GM18870 (cell line): ENCODE measurements around the gene ACAA1.
A peak's percentile ranks its signal among the peaks of the same experiment; 100 is the strongest.

Experiments used
- ATAC-seq: cut with Tn5 transposase; IDR thresholded peaks from one replicate; pipeline ENCODE4 v1.9.1; 2021; ENCODE audit warnings: moderate library complexity; ENCODE audit not compliant: unreplicated experiment

Gene ACAA1

GRCh38 chr3:38154625-38155255 is 17.8 kb upstream of the ACAA1 start:
- ATAC-seq = no peak

GRCh38 chr3:38154033-38154494 is 17.1 kb upstream of the ACAA1 start:
- ATAC-seq = no peak

GRCh38 chr3:38153221-38153620 is 16.3 kb upstream of the ACAA1 start:
- no peak for ATAC-seq

- ATAC-seq = no peak
Observed at GRCh38 chr3:38152609-38153008, 15.7 kb upstream of the ACAA1 start.

GRCh38 chr3:38151667-38152265 is 14.8 kb upstream of the ACAA1 start:
- no peak for ATAC-seq

- no peak for ATAC-seq
Observed at GRCh38 chr3:38150780-38151528, 14.0 kb upstream of the ACAA1 start.

- ATAC-seq = no peak
Observed at GRCh38 chr3:38149708-38150107, 12.8 kb upstream of the ACAA1 start.

GRCh38 chr3:38148311-38148882 is 11.5 kb upstream of the ACAA1 start:
- ATAC-seq = no peak

- ATAC-seq = no peak
Observed at GRCh38 chr3:38147421-38147820, 10.5 kb upstream of the ACAA1 start.

- ATAC-seq = no peak
Observed at GRCh38 chr3:38146504-38146903, 9.6 kb upstream of the ACAA1 start.

- ATAC-seq = no peak
Observed at GRCh38 chr3:38143511-38143910, 6.6 kb upstream of the ACAA1 start.

- no peak for ATAC-seq
Observed at GRCh38 chr3:38142959-38143358, 6.0 kb upstream of the ACAA1 start.

- ATAC-seq = no peak
Observed at GRCh38 chr3:38141952-38142273, 5.0 kb upstream of the ACAA1 start.

- no peak for ATAC-seq
Observed at GRCh38 chr3:38141173-38141951, 4.4 kb upstream of the ACAA1 start.

GRCh38 chr3:38140326-38141172 is 3.6 kb upstream of the ACAA1 start:
- no peak for ATAC-seq

GRCh38 chr3:38139652-38140051 is 2.7 kb upstream of the ACAA1 start:
- no peak for ATAC-seq

GRCh38 chr3:38139191-38139590 is 2.3 kb upstream of the ACAA1 start:
- ATAC-seq = no peak

- ATAC-seq = peak; percentile 22
Observed at GRCh38 chr3:38138349-38139190, 1.6 kb upstream of the ACAA1 start, which contains the start of gene MYD88. TSS of gene MYD88 (plus strand) at chr3:38138661. CDS start at chr3:38138701, 40 bp downstream.

GRCh38 chr3:38137615-38138348 is 855 bp upstream of the ACAA1 start:
- no peak for ATAC-seq
